A549 (cell line): Measurements from ENCODE around the gene OR51L1.

Source experiments
- ATOH8 ChIP-seq: fragments of 250-450 bp; sonication (Bioruptor Pico); IDR thresholded peaks from 2 replicates; pipeline ENCODE4 v1.5.0; 2020; ENCODE audit warnings: low read depth, mild to moderate bottlenecking, moderate library complexity
- CEBPB ChIP-seq, 2 experiments: fragments of >200 bp in 1 of 2; sonication (Bioruptor Twin) in 1 of 2; formaldehyde crosslinking in 1 of 2; IDR thresholded peaks; 2 replicates each; pipeline ENCODE4 v1.6.1; 2012 to 2016
- CTCF ChIP-seq: fragments of >200 bp; sonication (Bioruptor Twin); formaldehyde crosslinking; IDR thresholded peaks from 3 replicates; pipeline ENCODE4 v1.5.1; 2016
- EP300 ChIP-seq, 2 experiments: fragments of >200 bp; sonication (Bioruptor Twin); formaldehyde crosslinking; IDR thresholded peaks; 2 replicates in 1 of 2; 3 replicates in 1 of 2; pipeline ENCODE4 v1.6.1; 2016 to 2017
- ESRRA ChIP-seq: fragments of 150-350 bp; IDR thresholded peaks from 2 replicates; pipeline ENCODE4 v1.6.1; 2014; ENCODE audit warnings: mild to moderate bottlenecking, low read length, borderline replicate concordance
- HEYL ChIP-seq: fragments of 250-450 bp; sonication (Bioruptor Pico); IDR thresholded peaks from 2 replicates; pipeline ENCODE4 v1.8.0; 2021; ENCODE audit warnings: mild to moderate bottlenecking, moderate library complexity
- HOXB5 ChIP-seq: fragments of 250-450 bp; sonication (Bioruptor Pico); IDR thresholded peaks from 2 replicates; pipeline ENCODE4 v1.5.0; 2020; ENCODE audit warnings: mild to moderate bottlenecking, moderate library complexity
- MYC ChIP-seq: IDR thresholded peaks from 2 replicates; pipeline ENCODE4 v1.6.1; 2012; ENCODE audit warnings: mild to moderate bottlenecking, inconsistent platforms, low read length, improper control_type of control experiment, borderline replicate concordance
- NR3C1 ChIP-seq: fragments of >200 bp; sonication (Bioruptor Twin); formaldehyde crosslinking; IDR thresholded peaks from 3 replicates; pipeline ENCODE4 v1.6.1; 2017
- POLR2A ChIP-seq: IDR thresholded peaks from 2 replicates; pipeline ENCODE4 v1.6.1; 2012; ENCODE audit warnings: mild to moderate bottlenecking, low read length
- RAD21 ChIP-seq, 2 experiments: fragments of >200 bp in 1 of 2; sonication (Bioruptor Twin) in 1 of 2; formaldehyde crosslinking in 1 of 2; IDR thresholded peaks in 1 of 2; conservative IDR thresholded peaks in 1 of 2; 2 replicates in 1 of 2; 3 replicates in 1 of 2; pipeline ENCODE4 v1.6.1; 2012 to 2018; ENCODE audit warnings: inconsistent platforms in 1 of 2
- REST ChIP-seq: fragments of 200-600 bp; sonication (generic); IDR thresholded peaks from 2 replicates; pipeline ENCODE4 v1.6.1; 2016; ENCODE audit warnings: antibody characterized with exemption, mild to moderate bottlenecking, moderate library complexity
- ZSCAN20 ChIP-seq: fragments of 250-450 bp; sonication (Bioruptor Pico); IDR thresholded peaks from 2 replicates; pipeline ENCODE4 v1.8.0; 2022; ENCODE audit warnings: mild to moderate bottlenecking, moderate library complexity

GRCh38 chr11:4947505-4947904, 47.1 kb upstream of the OR51L1 start, which contains the start of gene OR51A4:
- no peak for TF ChIP-seq REST
- no peak for TF ChIP-seq CEBPB (IDR thresholded peaks at IDR 0.05)
- TF ChIP-seq EP300 (IDR thresholded peaks at IDR 0.05): no peak
- no peak for TF ChIP-seq CTCF
- TF ChIP-seq HEYL (CRISPR knock-in tag): no peak
- TF ChIP-seq POLR2A: no peak
- TF ChIP-seq RAD21 (conservative IDR thresholded peaks at IDR 0.05 in 1 of 2, IDR thresholded peaks at IDR 0.05 in 1 of 2): no peak
- TF ChIP-seq MYC: no peak
- no peak for TF ChIP-seq NR3C1
- TF ChIP-seq ZSCAN20 (CRISPR knock-in tag): no peak
- no peak for TF ChIP-seq HOXB5 (CRISPR knock-in tag)
- no peak for TF ChIP-seq ESRRA
- no peak for TF ChIP-seq ATOH8 (CRISPR knock-in tag)
